ENCODE data around the gene ERC2. TPM values are rescaled to one million over a fixed set of nuclear protein-coding genes. Genes with fewer than 3 reads are reported as not detected.

Gene ERC2
- total and polyA plus RNA-seq, 2 donors (not counting 1 experiment from before 2014, with no cell fraction given): 0.14 to 0.17 TPM

DNA sequence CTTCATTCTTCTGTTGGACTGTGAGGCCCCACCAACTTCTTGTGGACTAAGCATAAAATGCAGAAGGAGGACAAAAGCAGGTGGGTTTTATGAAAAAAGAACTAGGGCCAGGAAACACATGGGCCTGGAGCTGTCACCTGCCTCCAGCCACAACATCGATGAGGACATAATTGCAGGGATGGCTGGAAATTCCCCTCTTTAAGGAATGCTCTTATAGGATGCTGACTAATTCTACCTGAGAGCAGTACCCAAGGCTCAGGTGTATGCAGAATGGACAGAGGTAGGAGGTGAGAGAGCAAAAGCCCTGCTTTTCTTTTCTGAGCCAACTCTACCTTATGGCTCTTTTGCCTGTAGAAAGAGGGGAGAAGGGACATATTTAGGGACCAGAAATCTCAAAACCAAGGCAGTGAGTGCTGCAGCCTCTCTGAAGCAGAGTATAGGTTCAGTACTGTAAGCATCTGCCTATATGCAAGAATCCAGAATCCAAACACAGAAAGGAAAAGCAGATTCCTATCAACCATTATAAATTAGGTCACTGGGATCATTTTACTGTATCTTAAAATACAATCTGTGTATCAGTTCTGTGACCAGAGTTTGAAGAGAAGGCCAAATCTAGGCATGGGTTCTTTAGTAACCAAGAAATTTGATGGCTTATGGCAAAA lies 775.8 kb downstream of the ERC2 start:
- TF ChIP-seq, protein P1, sequence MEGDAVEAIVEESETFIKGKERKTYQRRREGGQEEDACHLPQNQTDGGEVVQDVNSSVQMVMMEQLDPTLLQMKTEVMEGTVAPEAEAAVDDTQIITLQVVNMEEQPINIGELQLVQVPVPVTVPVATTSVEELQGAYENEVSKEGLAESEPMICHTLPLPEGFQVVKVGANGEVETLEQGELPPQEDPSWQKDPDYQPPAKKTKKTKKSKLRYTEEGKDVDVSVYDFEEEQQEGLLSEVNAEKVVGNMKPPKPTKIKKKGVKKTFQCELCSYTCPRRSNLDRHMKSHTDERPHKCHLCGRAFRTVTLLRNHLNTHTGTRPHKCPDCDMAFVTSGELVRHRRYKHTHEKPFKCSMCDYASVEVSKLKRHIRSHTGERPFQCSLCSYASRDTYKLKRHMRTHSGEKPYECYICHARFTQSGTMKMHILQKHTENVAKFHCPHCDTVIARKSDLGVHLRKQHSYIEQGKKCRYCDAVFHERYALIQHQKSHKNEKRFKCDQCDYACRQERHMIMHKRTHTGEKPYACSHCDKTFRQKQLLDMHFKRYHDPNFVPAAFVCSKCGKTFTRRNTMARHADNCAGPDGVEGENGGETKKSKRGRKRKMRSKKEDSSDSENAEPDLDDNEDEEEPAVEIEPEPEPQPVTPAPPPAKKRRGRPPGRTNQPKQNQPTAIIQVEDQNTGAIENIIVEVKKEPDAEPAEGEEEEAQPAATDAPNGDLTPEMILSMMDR (conservative IDR thresholded peaks at IDR 0.05 in 1 of 2, IDR thresholded peaks at IDR 0.05 in 1 of 2; ENCODE audit: low read depth in 1 of 2, low read length in 2 of 2): no peak
- no peak for TF ChIP-seq EZH2 (IDR thresholded peaks at IDR 0.05; ENCODE audit: low read length, missing control alignments)
- no peak overlapping the region for H3K27ac ChIP-seq (ENCODE audit: insufficient read depth, low read length)
- no peaks in the 10 kb centered on the region for H3K27me3 ChIP-seq (ENCODE audit: control insufficient read depth, insufficient read depth, low read length)
- H3K36me3 ChIP-seq (ENCODE audit: control insufficient read depth, insufficient read depth, low read length): no peaks in the 10 kb centered on the region
- no peak overlapping the region for H2AFZ ChIP-seq (ENCODE audit: low read length)
- no peaks in the 10 kb centered on the region for H3K79me2 ChIP-seq (ENCODE audit: control insufficient read depth, insufficient read depth, low read length)
- no peak overlapping the region for H3K4me2 ChIP-seq (ENCODE audit: extremely low read depth, insufficient read depth, low read length)
- DNase-seq (ENCODE audit: low read depth in 2 of 2): no peak
- no peak overlapping the region for H3K4me3 ChIP-seq (replicated peaks in 1 of 4; ENCODE audit: control extremely low read depth in 1 of 4, insufficient read depth in 1 of 4, low read depth in 3 of 4, low read length in 4 of 4)
- no peaks in the 10 kb centered on the region for H3K9me3 ChIP-seq (ENCODE audit: control insufficient read depth, insufficient read depth, low read depth, low read length)
- H3K9ac ChIP-seq (ENCODE audit: insufficient read depth, low read length): no peak overlapping the region
- no peaks in the 10 kb centered on the region for H4K20me1 ChIP-seq (ENCODE audit: control insufficient read depth, extremely low read depth, insufficient read depth, low read length)
- H3K4me1 ChIP-seq (ENCODE audit: control insufficient read depth, extremely low read depth, insufficient read depth, low read length): no peaks in the 10 kb centered on the region

GRCh38 chr3:55691141-55691540 lies 777.1 kb downstream of the ERC2 start:
- Histone ChIP-seq H3K79me2 (ENCODE audit: control insufficient read depth, insufficient read depth, low read length) (no peaks in the 10 kb centered on the region), H3K27me3 (ENCODE audit: control insufficient read depth, insufficient read depth, low read length) (no peaks in the 10 kb centered on the region), H2AFZ (ENCODE audit: low read length) (no peak overlapping the region), H3K4me3 (replicated peaks in 1 of 4; ENCODE audit: control extremely low read depth in 1 of 4, insufficient read depth in 1 of 4, low read depth in 3 of 4, low read length in 4 of 4) (no peak overlapping the region), H3K9ac (ENCODE audit: insufficient read depth, low read length) (no peak overlapping the region), H3K36me3 (ENCODE audit: control insufficient read depth, insufficient read depth, low read length) (no peaks in the 10 kb centered on the region), H3K9me3 (ENCODE audit: control insufficient read depth, insufficient read depth, low read depth, low read length) (no peaks in the 10 kb centered on the region), H3K4me1 (ENCODE audit: control insufficient read depth, extremely low read depth, insufficient read depth, low read length) (no peaks in the 10 kb centered on the region), H3K27ac (ENCODE audit: insufficient read depth, low read length) (no peak overlapping the region), H3K4me2 (ENCODE audit: extremely low read depth, insufficient read depth, low read length) (no peak overlapping the region), H4K20me1 (ENCODE audit: control insufficient read depth, extremely low read depth, insufficient read depth, low read length) (no peaks in the 10 kb centered on the region)
- TF ChIP-seq, protein P1 (conservative IDR thresholded peaks at IDR 0.05 in 1 of 2, IDR thresholded peaks at IDR 0.05 in 1 of 2; ENCODE audit: low read depth in 1 of 2, low read length in 2 of 2): no peak
- DNase-seq (ENCODE audit: low read depth in 2 of 2): no peak

- no peak overlapping the region for H3K27ac ChIP-seq (ENCODE audit: insufficient read depth, low read length)
- H4K20me1 ChIP-seq (ENCODE audit: control insufficient read depth, extremely low read depth, insufficient read depth, low read length): no peaks in the 10 kb centered on the region
- DNase-seq (ENCODE audit: low read depth in 2 of 2): no peak
- no peaks in the 10 kb centered on the region for H3K4me1 ChIP-seq (ENCODE audit: control insufficient read depth, extremely low read depth, insufficient read depth, low read length)
- no peak overlapping the region for H3K4me2 ChIP-seq (ENCODE audit: extremely low read depth, insufficient read depth, low read length)
- no peaks in the 10 kb centered on the region for H3K79me2 ChIP-seq (ENCODE audit: control insufficient read depth, insufficient read depth, low read length)
- no peak overlapping the region for H3K4me3 ChIP-seq (replicated peaks in 1 of 4; ENCODE audit: control extremely low read depth in 1 of 4, insufficient read depth in 1 of 4, low read depth in 3 of 4, low read length in 4 of 4)
- H3K9ac ChIP-seq (ENCODE audit: insufficient read depth, low read length): no peak overlapping the region
- H3K27me3 ChIP-seq (ENCODE audit: control insufficient read depth, insufficient read depth, low read length): no peaks in the 10 kb centered on the region
- no peak for TF ChIP-seq EZH2 (IDR thresholded peaks at IDR 0.05; ENCODE audit: low read length, missing control alignments)
- TF ChIP-seq, protein P1 (conservative IDR thresholded peaks at IDR 0.05 in 1 of 2, IDR thresholded peaks at IDR 0.05 in 1 of 2; ENCODE audit: low read depth in 1 of 2, low read length in 2 of 2): no peak
- no peaks in the 10 kb centered on the region for H3K9me3 ChIP-seq (ENCODE audit: control insufficient read depth, insufficient read depth, low read depth, low read length)
- no peaks in the 10 kb centered on the region for H3K36me3 ChIP-seq (ENCODE audit: control insufficient read depth, insufficient read depth, low read length)
- H2AFZ ChIP-seq (ENCODE audit: low read length): no peak overlapping the region
Observed at GRCh38 chr3:55690726-55691125, 777.5 kb downstream of the ERC2 start.

All from fibroblast of lung (primary cell).